SJCRH30 (cell line): ENCODE results near the gene LTBP1. TPM values are rescaled to one million over a fixed set of nuclear protein-coding genes. Genes with fewer than 3 reads are reported as not detected.

Experiments
- DNase-seq, 2 experiments: peaks; one replicate each; pipeline ENCODE4 v3.0.0-alpha.2; 2015 to 2020
- H3K27ac ChIP-seq: fragments of 250-450 bp; sonication (Bioruptor Pico); 2 replicates; pipeline ENCODE4 v1.5.1; 2020; ENCODE audit warnings: mild to moderate bottlenecking, moderate library complexity
- H3K27me3 ChIP-seq: fragments of 250-450 bp; sonication (Bioruptor Pico); 2 replicates; pipeline ENCODE4 v1.5.1; 2020; ENCODE audit warnings: mild to moderate bottlenecking, moderate library complexity
- H3K36me3 ChIP-seq: fragments of 250-450 bp; sonication (Bioruptor Pico); 2 replicates; pipeline ENCODE4 v1.5.1; 2020; ENCODE audit warnings: mild to moderate bottlenecking, moderate library complexity
- H3K4me1 ChIP-seq: fragments of 250-450 bp; sonication (Bioruptor Pico); 2 replicates; pipeline ENCODE4 v1.5.1; 2020; ENCODE audit warnings: mild to moderate bottlenecking, moderate library complexity
- H3K4me3 ChIP-seq: fragments of 250-450 bp; sonication (Bioruptor Pico); 2 replicates; pipeline ENCODE4 v1.5.1; 2020; ENCODE audit warnings: mild to moderate bottlenecking, moderate library complexity
- H3K9me3 ChIP-seq: fragments of 250-450 bp; sonication (Bioruptor Pico); replicated peaks from 2 replicates; pipeline ENCODE4 v1.5.1; 2020; ENCODE audit warnings: mild to moderate bottlenecking, moderate library complexity
- total RNA-seq: library from RNA; depleted of rRNA; stranded (reverse); fragments of >200 nt; shearing (Covaris generic); gene quantifications from 2 replicates; pipeline ENCODE4 v1.2.3, GENCODE V29; 2014

LTBP1 gene
- total RNA-seq, 1 experiment from 2014 or later, result 63.1 TPM

GRCh38 chr2:33320573-33320972, 373.8 kb downstream of the LTBP1 start:
- Histone ChIP-seq H3K4me3 (no peak overlapping the region), H3K36me3 (no peaks in the 10 kb centered on the region), H3K9me3 (no peaks in the 10 kb centered on the region), H3K4me1 (no peaks in the 10 kb centered on the region), H3K27me3 (no peaks in the 10 kb centered on the region), H3K27ac (no peak overlapping the region)
- no peak for DNase-seq

DNA sequence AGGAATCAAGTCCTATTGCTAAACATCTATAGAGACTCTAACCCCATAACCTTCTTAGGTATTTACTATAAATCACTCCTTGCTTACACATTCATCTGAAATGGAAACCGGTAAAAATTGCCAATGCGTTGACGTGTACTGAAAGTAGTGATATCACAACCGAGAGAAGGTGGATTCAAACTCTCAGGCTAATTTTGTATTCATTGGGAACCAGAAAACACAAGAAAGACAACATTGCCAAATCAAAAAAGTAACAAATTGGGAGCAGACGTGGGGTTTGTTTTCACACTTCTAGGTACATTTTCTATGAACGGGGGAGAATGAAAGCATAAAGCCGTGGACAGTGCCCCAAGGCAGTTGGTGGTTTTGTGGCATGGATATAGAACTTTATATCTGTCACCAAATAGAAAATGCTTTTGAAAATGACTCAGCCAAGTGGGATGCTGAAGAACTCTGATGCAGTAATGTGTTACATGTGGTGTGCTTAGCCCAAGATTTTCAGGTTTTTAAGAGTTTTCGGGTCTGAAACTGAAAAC, 374.6 kb downstream of the LTBP1 start:
- Histone ChIP-seq H3K27ac (no peak overlapping the region), H3K9me3 (no peaks in the 10 kb centered on the region), H3K4me3 (no peak overlapping the region), H3K36me3 (no peaks in the 10 kb centered on the region), H3K27me3 (no peaks in the 10 kb centered on the region), H3K4me1 (no peaks in the 10 kb centered on the region)
- DNase-seq, result peak in 1 of 2 experiments; percentile 14

GRCh38 chr2:33321876-33322483, 375.2 kb downstream of the LTBP1 start:
- no peaks in the 10 kb centered on the region for H3K9me3 ChIP-seq
- no peak overlapping the region for H3K4me3 ChIP-seq
- no peak for DNase-seq
- H3K27ac ChIP-seq, result no peak overlapping the region
- H3K36me3 ChIP-seq, result no peaks in the 10 kb centered on the region
- H3K27me3 ChIP-seq, result no peaks in the 10 kb centered on the region
- no peaks in the 10 kb centered on the region for H3K4me1 ChIP-seq

GRCh38 chr2:33322612-33323011, 375.9 kb downstream of the LTBP1 start:
- Histone ChIP-seq H3K4me1 (no peaks in the 10 kb centered on the region), H3K27ac (no peak overlapping the region), H3K4me3 (no peak overlapping the region), H3K9me3 (no peaks in the 10 kb centered on the region), H3K36me3 (no peaks in the 10 kb centered on the region), H3K27me3 (no peaks in the 10 kb centered on the region)
- no peak for DNase-seq

DNA sequence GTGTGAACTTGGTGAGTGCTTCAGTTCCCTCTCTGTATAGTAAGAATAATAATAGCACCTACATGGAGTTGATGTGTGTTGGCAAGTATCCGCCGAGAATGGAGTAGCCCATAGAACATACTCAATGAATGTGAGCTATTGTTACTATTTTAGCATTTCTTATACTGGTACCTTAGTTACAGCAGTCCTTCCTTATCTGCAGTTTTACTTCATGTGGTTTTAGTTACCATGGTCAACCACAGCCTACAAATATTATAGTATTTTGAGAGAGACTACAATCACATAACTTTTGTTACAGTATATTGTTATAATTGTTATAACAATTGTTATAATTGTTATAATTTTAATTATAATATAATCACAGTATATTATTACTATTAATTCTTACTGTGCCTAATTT, 377.2 kb downstream of the LTBP1 start:
- no peaks in the 10 kb centered on the region for H3K9me3 ChIP-seq
- no peak overlapping the region for H3K4me3 ChIP-seq
- no peaks in the 10 kb centered on the region for H3K4me1 ChIP-seq
- DNase-seq, result no peak
- no peak overlapping the region for H3K27ac ChIP-seq
- no peaks in the 10 kb centered on the region for H3K27me3 ChIP-seq
- H3K36me3 ChIP-seq, result no peaks in the 10 kb centered on the region

DNA sequence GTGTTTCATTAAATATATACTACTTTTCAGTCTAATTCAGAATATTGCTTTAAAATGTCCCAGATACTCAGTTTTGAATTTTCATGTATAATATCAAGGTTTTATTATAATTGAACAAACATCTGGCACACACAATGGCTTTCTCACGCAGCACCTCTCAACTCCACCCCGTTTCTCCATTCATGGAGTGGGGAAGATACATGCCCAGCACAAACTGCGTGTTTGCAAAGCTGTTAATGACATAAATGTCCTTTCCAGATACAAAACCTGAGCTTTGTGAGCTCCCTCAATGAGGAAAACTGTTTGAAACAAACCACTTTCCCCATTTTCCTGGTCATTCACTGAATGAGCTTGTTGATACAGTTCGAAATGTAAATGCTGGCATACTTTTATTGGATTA, 379.3 kb downstream of the LTBP1 start:
- no peak for DNase-seq
- Histone ChIP-seq H3K27me3 (no peaks in the 10 kb centered on the region), H3K36me3 (no peaks in the 10 kb centered on the region), H3K4me1 (no peaks in the 10 kb centered on the region), H3K27ac (no peak overlapping the region), H3K4me3 (no peak overlapping the region), H3K9me3 (no peaks in the 10 kb centered on the region)

DNA sequence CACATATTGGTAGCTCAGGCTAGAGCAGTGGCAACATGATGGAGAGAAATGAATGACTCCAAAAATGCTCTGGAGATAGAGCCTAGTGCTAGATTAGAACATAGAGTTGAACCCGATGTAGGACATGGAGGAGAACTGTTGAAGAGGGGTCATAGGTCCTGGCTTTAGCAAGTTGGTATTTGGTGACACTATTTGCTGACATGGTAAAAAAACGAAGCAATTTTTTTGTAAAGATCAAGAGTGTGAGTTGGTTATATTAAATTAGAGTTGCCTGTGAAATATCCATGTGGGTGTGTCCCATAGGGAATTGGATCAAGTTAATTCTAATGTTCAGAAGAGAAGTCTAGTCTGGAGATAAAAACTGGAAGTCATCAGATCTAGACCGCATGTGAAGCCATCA, 386.7 kb downstream of the LTBP1 start:
- no peaks in the 10 kb centered on the region for H3K36me3 ChIP-seq
- H3K4me1 ChIP-seq, result no peaks in the 10 kb centered on the region
- no peak overlapping the region for H3K4me3 ChIP-seq
- H3K27me3 ChIP-seq, result no peaks in the 10 kb centered on the region
- H3K9me3 ChIP-seq, result no peaks in the 10 kb centered on the region
- no peak for DNase-seq
- H3K27ac ChIP-seq, result no peak overlapping the region

DNA sequence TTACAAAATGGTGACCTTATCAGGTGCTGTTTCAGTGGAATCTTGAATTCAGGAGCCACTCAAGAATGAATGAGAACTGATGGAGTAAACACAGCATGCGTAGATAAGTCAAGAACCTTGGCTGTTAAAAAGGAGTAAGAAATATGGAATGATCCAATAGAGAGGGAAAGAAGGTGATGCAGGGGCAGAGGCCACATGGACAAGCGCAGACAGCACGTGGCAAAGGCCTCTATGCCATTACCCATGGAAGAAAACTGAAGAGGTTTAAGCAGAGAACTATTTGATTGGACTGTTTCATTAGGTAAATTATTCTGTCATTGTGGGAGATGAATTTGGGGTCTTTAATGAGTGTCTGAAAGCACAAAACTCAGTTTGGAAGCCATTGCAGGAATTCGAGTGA, 387.3 kb downstream of the LTBP1 start:
- DNase-seq, result no peak
- no peaks in the 10 kb centered on the region for H3K4me1 ChIP-seq
- H3K36me3 ChIP-seq, result no peaks in the 10 kb centered on the region
- H3K27me3 ChIP-seq, result no peaks in the 10 kb centered on the region
- no peak overlapping the region for H3K4me3 ChIP-seq
- H3K27ac ChIP-seq, result no peak overlapping the region
- no peaks in the 10 kb centered on the region for H3K9me3 ChIP-seq

DNA sequence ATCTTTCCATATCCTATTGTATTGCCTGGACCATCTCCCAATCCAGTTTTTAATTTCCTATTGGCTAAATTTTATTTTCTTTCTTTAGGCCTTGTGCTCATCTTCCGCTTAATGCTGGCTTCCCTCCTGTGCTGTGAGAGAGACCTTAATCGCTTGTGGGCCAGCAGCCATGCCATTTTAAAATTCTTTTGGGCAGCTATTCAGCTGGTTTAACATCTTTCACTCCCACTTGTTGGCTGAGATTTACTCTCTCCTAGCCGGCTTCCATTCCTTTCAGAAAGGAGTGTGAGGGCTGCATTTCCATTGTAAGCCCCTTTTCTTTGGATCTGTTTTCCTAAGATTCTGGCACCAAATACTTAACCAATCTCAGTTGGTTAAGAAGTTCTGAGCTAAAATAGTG, 388.8 kb downstream of the LTBP1 start:
- no peaks in the 10 kb centered on the region for H3K4me1 ChIP-seq
- no peak overlapping the region for H3K27ac ChIP-seq
- no peaks in the 10 kb centered on the region for H3K9me3 ChIP-seq
- no peaks in the 10 kb centered on the region for H3K36me3 ChIP-seq
- DNase-seq, result no peak
- no peak overlapping the region for H3K4me3 ChIP-seq
- H3K27me3 ChIP-seq, result no peaks in the 10 kb centered on the region

GRCh38 chr2:33336036-33336625, 389.4 kb downstream of the LTBP1 start:
- no peak for DNase-seq
- H3K27me3 ChIP-seq, result no peaks in the 10 kb centered on the region
- no peak overlapping the region for H3K27ac ChIP-seq
- H3K4me1 ChIP-seq, result no peaks in the 10 kb centered on the region
- no peaks in the 10 kb centered on the region for H3K9me3 ChIP-seq
- H3K4me3 ChIP-seq, result no peak overlapping the region
- H3K36me3 ChIP-seq, result no peaks in the 10 kb centered on the region

GRCh38 chr2:33337385-33337960, 390.7 kb downstream of the LTBP1 start:
- H3K27ac ChIP-seq, result no peak overlapping the region
- H3K9me3 ChIP-seq, result no peaks in the 10 kb centered on the region
- no peaks in the 10 kb centered on the region for H3K36me3 ChIP-seq
- DNase-seq, result no peak
- no peak overlapping the region for H3K4me3 ChIP-seq
- no peaks in the 10 kb centered on the region for H3K27me3 ChIP-seq
- no peaks in the 10 kb centered on the region for H3K4me1 ChIP-seq

GRCh38 chr2:33337981-33338380, 391.2 kb downstream of the LTBP1 start:
- H3K36me3 ChIP-seq, result peaks cover 3% of the 10 kb centered on the region; the same call in 1 of the 2 replicates
- no peak overlapping the region for H3K27ac ChIP-seq
- no peaks in the 10 kb centered on the region for H3K9me3 ChIP-seq
- DNase-seq, result no peak
- H3K4me1 ChIP-seq, result no peaks in the 10 kb centered on the region
- no peak overlapping the region for H3K4me3 ChIP-seq
- H3K27me3 ChIP-seq, result no peaks in the 10 kb centered on the region

DNA sequence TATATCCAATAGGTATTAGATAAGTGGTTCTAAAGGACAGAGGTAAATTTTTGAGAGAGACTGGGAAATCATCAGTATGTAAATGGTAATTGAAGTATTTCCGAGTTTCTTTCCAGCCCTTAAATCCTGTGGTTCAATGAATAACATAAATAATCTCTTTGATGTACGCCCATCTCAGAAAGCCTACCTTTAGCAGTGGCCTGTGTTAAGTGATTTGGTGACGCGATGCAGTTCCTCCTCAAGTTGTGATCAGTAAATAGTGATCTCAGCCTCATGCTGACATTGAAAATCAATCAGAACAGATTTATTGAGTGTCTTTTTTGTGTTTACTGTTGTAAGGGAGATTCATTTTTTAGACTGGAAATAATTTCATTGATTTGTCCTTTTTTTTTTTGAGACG, 392.5 kb downstream of the LTBP1 start:
- H3K4me3 ChIP-seq, result no peak overlapping the region
- H3K36me3 ChIP-seq, result peaks cover 3% of the 10 kb centered on the region; the same call in 1 of the 2 replicates
- H3K4me1 ChIP-seq, result no peaks in the 10 kb centered on the region
- H3K27ac ChIP-seq, result no peak overlapping the region
- DNase-seq, result no peak
- no peaks in the 10 kb centered on the region for H3K27me3 ChIP-seq
- H3K9me3 ChIP-seq, result no peaks in the 10 kb centered on the region

GRCh38 chr2:33340280-33340679, 393.5 kb downstream of the LTBP1 start:
- no peaks in the 10 kb centered on the region for H3K27me3 ChIP-seq
- H3K36me3 ChIP-seq, result peaks cover 3% of the 10 kb centered on the region; the same call in 1 of the 2 replicates
- no peak overlapping the region for H3K4me3 ChIP-seq
- H3K27ac ChIP-seq, result no peak overlapping the region
- H3K9me3 ChIP-seq, result no peaks in the 10 kb centered on the region
- no peaks in the 10 kb centered on the region for H3K4me1 ChIP-seq
- DNase-seq, result no peak

- Histone ChIP-seq H3K4me3 (no peak overlapping the region), H3K27ac (no peak overlapping the region), H3K9me3 (no peaks in the 10 kb centered on the region), H3K4me1 (no peaks in the 10 kb centered on the region), H3K36me3 (peaks cover 3% of the 10 kb centered on the region; the same call in 1 of the 2 replicates), H3K27me3 (no peaks in the 10 kb centered on the region)
- DNase-seq, result no peak
Measured at GRCh38 chr2:33342171-33342570, 395.4 kb downstream of the LTBP1 start.
